HL-60/S4 (cell line): ENCODE results near the gene CCNQ.

Experiments
- in situ Hi-C: fragments of 300-500 bp; cut with MboI; formaldehyde crosslinking; loops from 2 replicates; pipeline ENCODE4 v1.14.3; 2022; ENCODE audit warnings: low sequenced_read_pairs

Gene CCNQ

GRCh38 chrX:153598541-153599191, at the start of gene CCNQ:
Gene CCNQ (minus strand): TSS chrX:153599139. CDS start chrX:153599073, 66 bp downstream.
- in situ Hi-C loops: no loop called here

DNA sequence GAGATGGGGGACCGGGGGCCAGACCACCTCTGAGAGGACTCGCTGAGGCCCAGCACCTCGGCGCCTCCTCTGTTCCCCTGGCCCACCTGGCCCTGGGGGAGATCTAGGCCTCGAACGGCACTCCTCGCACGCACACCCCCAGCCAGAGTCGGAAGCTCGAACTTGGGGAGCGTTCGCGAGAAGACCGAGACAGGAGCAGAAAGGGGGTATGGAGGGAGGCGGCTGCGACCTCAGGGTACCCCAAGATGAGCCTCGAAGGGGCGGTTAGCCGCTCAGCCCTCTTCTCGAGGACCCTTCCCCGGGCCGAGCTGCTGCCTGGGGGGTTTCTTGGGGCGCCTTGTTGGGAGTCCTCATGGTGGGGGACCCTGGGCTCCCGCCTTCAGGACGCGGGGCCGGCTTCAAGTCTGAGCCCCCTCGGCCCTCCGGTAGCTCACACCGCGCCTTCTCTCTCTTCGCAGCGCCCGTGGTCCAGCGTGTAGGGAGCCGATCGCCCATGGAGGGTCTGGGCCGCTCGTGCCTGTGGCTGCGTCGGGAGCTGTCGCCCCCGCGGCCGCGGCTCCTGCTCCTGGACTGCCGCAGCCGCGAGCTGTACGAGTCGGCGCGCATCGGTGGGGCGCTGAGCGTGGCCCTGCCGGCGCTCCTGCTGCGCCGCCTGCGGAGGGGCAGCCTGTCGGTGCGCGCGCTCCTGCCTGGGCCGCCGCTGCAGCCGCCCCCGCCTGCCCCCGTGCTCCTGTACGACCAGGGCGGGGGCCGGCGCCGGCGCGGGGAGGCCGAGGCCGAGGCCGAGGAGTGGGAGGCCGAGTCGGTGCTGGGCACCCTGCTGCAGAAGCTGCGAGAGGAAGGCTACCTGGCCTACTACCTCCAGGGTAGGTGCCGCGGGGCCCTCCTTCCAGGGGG, 48.8 kb upstream of the CCNQ start:
- in situ Hi-C loops: loop anchor here (5.0 kb wide), 1 partner anchor 95 kb away; no protein-coding TSS in a partner anchor

GRCh38 chrX:153646620-153647373, 47.9 kb upstream of the CCNQ start, which contains the start of gene DUSP9:
Gene DUSP9 (plus strand): TSS chrX:153647203. CDS start chrX:153647954, 751 bp downstream.
- in situ Hi-C loops: loop anchor here (5.0 kb wide), 1 partner anchor 94 kb away; no protein-coding TSS in a partner anchor

GRCh38 chrX:153645921-153646488, 47.1 kb upstream of the CCNQ start:
- in situ Hi-C loops: loop anchor here (5.0 kb wide), 1 partner anchor 94 kb away; no protein-coding TSS in a partner anchor

DNA sequence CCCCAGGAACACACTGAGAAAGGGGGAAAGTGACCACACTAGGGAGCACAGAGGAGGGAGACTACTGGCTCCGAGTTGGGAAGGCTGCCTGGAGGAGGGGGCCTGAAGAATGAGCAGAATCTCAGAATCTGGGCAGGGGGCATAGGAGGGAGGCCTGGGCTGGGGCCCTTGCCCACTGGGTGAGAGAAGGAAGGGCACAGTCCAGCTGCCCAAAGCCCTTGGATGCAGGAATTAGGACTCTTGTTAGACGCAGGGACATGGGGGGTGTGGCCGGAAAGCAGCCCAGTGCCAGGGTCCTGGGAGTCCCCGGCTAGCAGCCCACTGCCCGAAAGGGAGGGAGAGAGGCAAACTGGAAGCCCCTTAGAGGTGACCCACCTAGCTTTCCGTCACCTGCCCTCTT, 46.2 kb upstream of the CCNQ start:
- in situ Hi-C loops: loop anchor here (5.0 kb wide), 1 partner anchor 93 kb away; no protein-coding TSS in a partner anchor

GRCh38 chrX:153644356-153645125, 45.6 kb upstream of the CCNQ start:
- in situ Hi-C loops: loop anchor here (5.0 kb wide), 1 partner anchor 92 kb away; no protein-coding TSS in a partner anchor

- in situ Hi-C loops: no loop called here
Observed at GRCh38 chrX:153643431-153644351, 44.8 kb upstream of the CCNQ start.

GRCh38 chrX:153642655-153643430, 43.9 kb upstream of the CCNQ start:
- in situ Hi-C loops: no loop called here

DNA sequence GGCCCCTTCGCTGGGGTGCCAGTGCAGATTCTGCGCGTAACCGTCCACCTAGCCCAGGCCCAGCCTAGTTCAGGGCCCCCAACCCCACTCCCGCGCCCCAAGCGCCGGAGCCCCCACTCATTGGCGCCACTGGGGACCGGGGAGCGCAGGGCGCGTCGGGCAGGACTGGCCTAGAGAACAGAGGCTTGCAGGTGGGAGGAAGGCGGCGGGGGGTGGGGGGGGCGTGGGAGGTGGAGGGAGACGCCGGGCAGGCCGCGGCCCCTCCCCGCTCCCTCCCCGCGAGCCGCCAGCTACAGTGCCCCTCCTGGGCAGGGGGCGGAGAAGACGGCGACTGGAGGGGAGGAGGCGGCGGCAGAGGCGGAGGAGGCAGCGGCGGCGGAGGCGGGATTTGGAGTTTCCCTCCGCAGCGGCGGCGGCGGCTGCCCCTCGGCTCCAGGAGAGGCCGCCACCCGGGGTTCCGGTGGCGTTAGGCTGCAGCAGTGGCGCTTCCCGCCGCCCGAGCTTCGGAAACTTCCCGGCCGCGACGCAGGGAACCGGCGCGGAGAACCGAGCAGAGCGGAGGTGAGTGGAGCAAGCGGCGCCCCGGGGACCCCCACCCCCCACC, 43.2 kb upstream of the CCNQ start:
- in situ Hi-C loops: no loop called here

DNA sequence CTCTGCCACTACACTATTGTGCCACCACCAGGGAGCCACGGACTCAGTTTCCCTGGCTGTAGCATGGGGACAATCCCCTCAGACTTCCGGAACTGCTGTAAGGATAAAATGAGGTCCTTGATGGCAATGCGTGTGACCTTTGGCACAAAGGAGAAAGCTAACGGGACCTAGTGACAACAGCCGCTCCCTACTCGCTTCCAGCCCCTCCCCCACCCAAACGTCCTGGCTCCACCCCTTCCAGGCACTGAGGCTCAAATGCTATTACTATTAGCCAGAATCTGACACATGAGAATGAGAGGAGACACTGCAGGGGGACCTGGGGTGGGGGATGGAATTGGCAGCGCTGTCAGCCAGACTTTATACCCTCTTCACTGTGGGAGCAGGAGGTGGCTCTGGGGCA, 42.7 kb upstream of the CCNQ start:
- in situ Hi-C loops: no loop called here

- in situ Hi-C loops: no loop called here
Observed at GRCh38 chrX:153640736-153641575, 42.0 kb upstream of the CCNQ start.

DNA sequence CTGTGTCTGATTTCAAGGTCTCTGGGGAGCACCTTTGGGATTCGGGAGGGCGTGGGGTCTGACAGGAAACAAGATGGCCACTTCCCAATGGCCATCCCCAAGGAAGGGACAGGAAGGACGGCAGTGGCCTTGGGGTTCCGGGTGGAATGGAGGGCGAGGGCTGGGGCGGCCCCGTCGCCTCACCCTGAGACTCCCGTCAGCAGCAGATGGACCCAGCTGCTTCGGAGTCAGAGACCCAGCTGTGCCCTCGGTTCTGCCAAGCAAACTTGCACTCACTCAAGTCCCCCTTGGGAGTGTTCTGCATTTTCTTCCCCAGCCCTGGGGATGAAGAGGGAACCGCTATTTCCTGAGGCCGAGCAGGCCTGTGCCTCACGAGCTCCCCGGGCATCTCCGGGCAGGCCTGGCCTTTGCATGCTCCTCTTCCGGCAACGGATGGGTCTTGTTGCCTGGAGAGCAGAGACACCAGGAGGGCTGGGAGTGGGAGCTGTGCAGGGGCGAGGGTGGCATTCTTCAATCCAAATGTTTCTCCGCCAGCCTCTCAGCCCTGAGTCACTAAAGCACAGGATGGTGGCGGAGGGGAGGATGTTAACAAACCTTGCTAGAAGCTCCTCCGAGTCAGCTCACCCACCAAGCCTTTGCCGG, 41.2 kb upstream of the CCNQ start:
- in situ Hi-C loops: no loop called here

- in situ Hi-C loops: no loop called here
Observed at GRCh38 chrX:153639177-153640044, 40.5 kb upstream of the CCNQ start.

GRCh38 chrX:153638436-153639176, 39.7 kb upstream of the CCNQ start:
- in situ Hi-C loops: no loop called here

- in situ Hi-C loops: no loop called here
Observed at GRCh38 chrX:153638041-153638371, 39.1 kb upstream of the CCNQ start.
